HG03103 (cell line): ENCODE measurements around the gene YKT6.
"Not testable (repeated sequence)": the region's sequence is repeated elsewhere in the genome, so short reads cannot be mapped to it uniquely, and the experiment has no call there.

Experiments used
- ATAC-seq: cut with Tn5 transposase; IDR thresholded peaks from one replicate; pipeline ENCODE4 v1.9.1; 2021; ENCODE audit warnings: low read depth; ENCODE audit not compliant: unreplicated experiment

YKT6 gene

GRCh38 chr7:44171901-44172300 is 28.9 kb upstream of the YKT6 start:
- ATAC-seq, result not testable (repeated sequence)

- no peak for ATAC-seq
Observed at GRCh38 chr7:44172352-44172751, 28.4 kb upstream of the YKT6 start.

GRCh38 chr7:44172803-44173424 is 27.9 kb upstream of the YKT6 start:
- no peak for ATAC-seq

- no peak for ATAC-seq
Observed at GRCh38 chr7:44173911-44174693, 26.7 kb upstream of the YKT6 start.

GRCh38 chr7:44174694-44174948 is 26.2 kb upstream of the YKT6 start:
- ATAC-seq, result not testable (repeated sequence)

GRCh38 chr7:44175730-44176129 is 25.0 kb upstream of the YKT6 start:
- ATAC-seq, result no peak

- no peak for ATAC-seq
Observed at GRCh38 chr7:44176486-44176885, 24.3 kb upstream of the YKT6 start.

- no peak for ATAC-seq
Observed at GRCh38 chr7:44177570-44178131, 23.1 kb upstream of the YKT6 start.

- ATAC-seq, result no peak
Observed at GRCh38 chr7:44180631-44181030, 20.1 kb upstream of the YKT6 start.

- no peak for ATAC-seq
Observed at GRCh38 chr7:44182827-44183226, 18.0 kb upstream of the YKT6 start.

- ATAC-seq, result no peak
Observed at GRCh38 chr7:44183386-44183785, 17.4 kb upstream of the YKT6 start.

GRCh38 chr7:44184206-44184872 is 16.4 kb upstream of the YKT6 start:
- no peak for ATAC-seq

- no peak for ATAC-seq
Observed at GRCh38 chr7:44184873-44185446, 15.8 kb upstream of the YKT6 start.

- ATAC-seq, result no peak
Observed at GRCh38 chr7:44185729-44186128, 15.0 kb upstream of the YKT6 start.

GRCh38 chr7:44186736-44187135 is 14.0 kb upstream of the YKT6 start:
- no peak for ATAC-seq

- no peak for ATAC-seq
Observed at GRCh38 chr7:44187636-44188416, 13.0 kb upstream of the YKT6 start.

- no peak for ATAC-seq
Observed at GRCh38 chr7:44188480-44189225, 12.1 kb upstream of the YKT6 start.

GRCh38 chr7:44189286-44189992 is 11.3 kb upstream of the YKT6 start, which contains the start of gene GCK:
TSS of gene GCK (minus strand) at chr7:44189439. CDS start at chr7:44188953, 486 bp downstream.
- no peak for ATAC-seq
